ENCODE data around the gene IL18R1. TPM values are rescaled to one million over a fixed set of nuclear protein-coding genes. Genes with fewer than 3 reads are reported as not detected.
A peak's percentile ranks its signal among the peaks of the same experiment; 100 is the strongest.

IL18R1 gene
- polyA plus RNA-seq, 1 donor (not counting 4 experiments of a cell fraction or from before 2014, with no cell fraction given), result 1.7 TPM

DNA sequence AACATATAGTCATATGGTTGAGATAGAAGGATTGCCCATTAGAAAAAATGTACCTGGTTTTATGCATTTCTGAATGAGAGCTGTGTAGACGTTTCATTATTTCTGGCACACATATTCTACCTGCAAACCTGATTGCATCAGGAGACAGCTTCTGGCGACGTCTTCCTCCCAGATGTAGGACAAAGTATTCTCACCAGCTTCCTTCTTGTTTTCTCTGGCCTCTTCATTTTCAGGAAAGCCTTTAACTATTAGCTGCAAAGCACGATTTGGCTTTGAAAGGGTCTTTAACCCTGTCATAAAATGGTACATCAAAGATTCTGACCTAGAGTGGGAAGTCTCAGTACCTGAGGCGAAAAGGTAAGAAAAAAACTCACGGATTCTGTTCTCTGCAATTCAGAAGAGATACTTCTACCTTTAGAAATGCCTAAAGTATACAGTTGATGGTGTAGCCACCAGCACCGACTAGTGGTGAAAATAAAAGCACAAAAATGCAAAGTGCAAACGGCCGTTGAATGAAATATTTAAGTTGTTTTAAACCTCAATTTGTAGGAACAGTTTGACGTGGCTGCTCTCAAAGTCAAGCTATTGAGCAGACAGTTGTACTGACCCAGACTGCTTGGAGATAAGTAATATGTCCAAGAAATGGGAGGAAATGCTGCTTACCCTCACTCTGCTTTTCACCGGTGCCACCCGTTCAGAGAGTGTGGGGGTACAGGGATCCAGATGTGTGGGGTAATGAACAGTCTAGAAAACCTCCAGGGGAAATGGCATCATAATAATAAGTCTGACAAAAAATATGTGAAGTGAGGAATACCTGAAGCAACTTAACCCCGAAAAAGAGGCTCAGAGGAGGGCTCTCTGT lies 87.6 kb downstream of the IL18R1 start:
- TF ChIP-seq, protein P1, sequence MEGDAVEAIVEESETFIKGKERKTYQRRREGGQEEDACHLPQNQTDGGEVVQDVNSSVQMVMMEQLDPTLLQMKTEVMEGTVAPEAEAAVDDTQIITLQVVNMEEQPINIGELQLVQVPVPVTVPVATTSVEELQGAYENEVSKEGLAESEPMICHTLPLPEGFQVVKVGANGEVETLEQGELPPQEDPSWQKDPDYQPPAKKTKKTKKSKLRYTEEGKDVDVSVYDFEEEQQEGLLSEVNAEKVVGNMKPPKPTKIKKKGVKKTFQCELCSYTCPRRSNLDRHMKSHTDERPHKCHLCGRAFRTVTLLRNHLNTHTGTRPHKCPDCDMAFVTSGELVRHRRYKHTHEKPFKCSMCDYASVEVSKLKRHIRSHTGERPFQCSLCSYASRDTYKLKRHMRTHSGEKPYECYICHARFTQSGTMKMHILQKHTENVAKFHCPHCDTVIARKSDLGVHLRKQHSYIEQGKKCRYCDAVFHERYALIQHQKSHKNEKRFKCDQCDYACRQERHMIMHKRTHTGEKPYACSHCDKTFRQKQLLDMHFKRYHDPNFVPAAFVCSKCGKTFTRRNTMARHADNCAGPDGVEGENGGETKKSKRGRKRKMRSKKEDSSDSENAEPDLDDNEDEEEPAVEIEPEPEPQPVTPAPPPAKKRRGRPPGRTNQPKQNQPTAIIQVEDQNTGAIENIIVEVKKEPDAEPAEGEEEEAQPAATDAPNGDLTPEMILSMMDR (optimal IDR thresholded peaks at IDR 0.05 in 1 of 3, IDR thresholded peaks at IDR 0.05 in 1 of 3, conservative IDR thresholded peaks at IDR 0.05 in 1 of 3; ENCODE audit: extremely low read depth in 1 of 3, insufficient read depth in 2 of 3, low read length in 3 of 3), result peak; percentile 34 to 70 (median 63)
- TF ChIP-seq EZH2 (IDR thresholded peaks at IDR 0.05; ENCODE audit: low read length), result no peak
- DNase-seq (ENCODE audit: low read depth, low spot score), result no peak
- no peaks in the 10 kb centered on the region for H4K20me1 ChIP-seq (ENCODE audit: control insufficient read depth, extremely low read depth, insufficient read depth, low read length)
- H3K79me2 ChIP-seq (ENCODE audit: control insufficient read depth, insufficient read depth, low read length), result no peaks in the 10 kb centered on the region
- H3K9ac ChIP-seq (ENCODE audit: control insufficient read depth, extremely low read depth, insufficient read depth, low read length), result no peak overlapping the region
- no peaks in the 10 kb centered on the region for H3K9me1 ChIP-seq (ENCODE audit: control insufficient read depth, extremely low read depth, insufficient read depth, low read length)
- H3K9me3 ChIP-seq (ENCODE audit: control insufficient read depth, low read depth, low read length), result no peaks in the 10 kb centered on the region
- dilution Hi-C loops (cut with MboI; ENCODE audit: extremely low pct_ligation_motif_present, low sequenced_read_pairs), result no loop called here
- peak overlapping the region; percentile 14 for H3K4me2 ChIP-seq (ENCODE audit: control insufficient read depth, extremely low read depth, insufficient read depth, low read depth, low read length)
- no peaks in the 10 kb centered on the region for H3K27me3 ChIP-seq (ENCODE audit: control insufficient read depth, extremely low read depth, insufficient read depth, low read length)
- peak; percentile 13 for FAIRE-seq
- H3K27ac ChIP-seq (ENCODE audit: control insufficient read depth, insufficient read depth, low read length), result no peak overlapping the region
- peak overlapping the region; percentile 75 for H2AFZ ChIP-seq (ENCODE audit: control insufficient read depth, low read length)
- H3K4me3 ChIP-seq (ENCODE audit: control insufficient read depth in 2 of 3, extremely low read depth in 1 of 3, insufficient read depth in 2 of 3, low read depth in 1 of 3, low read length in 3 of 3), result no peak overlapping the region
- H3K4me1 ChIP-seq (ENCODE audit: control insufficient read depth, extremely low read depth, insufficient read depth, low read length), result peaks cover 3% of the 10 kb centered on the region
- no peaks in the 10 kb centered on the region for H3K36me3 ChIP-seq (ENCODE audit: control insufficient read depth in 2 of 2, extremely low read depth in 1 of 2, insufficient read depth in 2 of 2, low read length in 2 of 2)

DNA sequence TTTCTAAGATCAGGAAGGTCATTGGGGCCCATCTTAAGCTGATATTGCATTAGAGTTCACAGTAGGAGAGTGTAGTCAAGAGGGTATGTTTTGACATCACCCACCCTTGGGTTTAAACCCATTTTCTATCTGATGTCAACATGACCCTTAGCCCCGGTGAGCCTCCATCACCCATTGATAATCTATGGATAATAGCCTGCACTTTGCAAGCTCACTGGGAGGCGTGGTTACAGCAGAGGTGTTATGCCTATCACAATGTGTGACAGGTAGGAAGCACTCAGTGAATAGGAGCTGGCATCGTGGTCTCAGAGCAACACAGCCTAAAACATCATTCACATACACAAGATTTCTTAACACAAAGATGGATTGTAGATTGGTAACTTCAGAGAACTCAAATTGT lies 88.6 kb downstream of the IL18R1 start:
- no peak overlapping the region for H2AFZ ChIP-seq (ENCODE audit: control insufficient read depth, low read length)
- TF ChIP-seq EZH2 (IDR thresholded peaks at IDR 0.05; ENCODE audit: low read length), result no peak
- TF ChIP-seq, protein P1 (optimal IDR thresholded peaks at IDR 0.05 in 1 of 3, IDR thresholded peaks at IDR 0.05 in 1 of 3, conservative IDR thresholded peaks at IDR 0.05 in 1 of 3; ENCODE audit: extremely low read depth in 1 of 3, insufficient read depth in 2 of 3, low read length in 3 of 3), result no peak
- H3K9me3 ChIP-seq (ENCODE audit: control insufficient read depth, low read depth, low read length), result no peaks in the 10 kb centered on the region
- peaks cover 3% of the 10 kb centered on the region for H3K4me1 ChIP-seq (ENCODE audit: control insufficient read depth, extremely low read depth, insufficient read depth, low read length)
- DNase-seq (ENCODE audit: low read depth, low spot score) (no peak), FAIRE-seq (no peak)
- dilution Hi-C loops (cut with MboI; ENCODE audit: extremely low pct_ligation_motif_present, low sequenced_read_pairs), result no loop called here
- H3K79me2 ChIP-seq (ENCODE audit: control insufficient read depth, insufficient read depth, low read length), result no peaks in the 10 kb centered on the region
- H4K20me1 ChIP-seq (ENCODE audit: control insufficient read depth, extremely low read depth, insufficient read depth, low read length), result no peaks in the 10 kb centered on the region
- H3K27me3 ChIP-seq (ENCODE audit: control insufficient read depth, extremely low read depth, insufficient read depth, low read length), result no peaks in the 10 kb centered on the region
- no peak overlapping the region for H3K27ac ChIP-seq (ENCODE audit: control insufficient read depth, insufficient read depth, low read length)
- no peak overlapping the region for H3K4me3 ChIP-seq (ENCODE audit: control insufficient read depth in 2 of 3, extremely low read depth in 1 of 3, insufficient read depth in 2 of 3, low read depth in 1 of 3, low read length in 3 of 3)
- no peak overlapping the region for H3K9ac ChIP-seq (ENCODE audit: control insufficient read depth, extremely low read depth, insufficient read depth, low read length)
- H3K36me3 ChIP-seq (ENCODE audit: control insufficient read depth in 2 of 2, extremely low read depth in 1 of 2, insufficient read depth in 2 of 2, low read length in 2 of 2), result no peaks in the 10 kb centered on the region
- H3K4me2 ChIP-seq (ENCODE audit: control insufficient read depth, extremely low read depth, insufficient read depth, low read depth, low read length), result no peak overlapping the region
- H3K9me1 ChIP-seq (ENCODE audit: control insufficient read depth, extremely low read depth, insufficient read depth, low read length), result no peaks in the 10 kb centered on the region
